GM19395 (cell line): ENCODE measurements around the gene NSUN4.

Source experiments
- ATAC-seq: cut with Tn5 transposase; IDR thresholded peaks from one replicate; pipeline ENCODE4 v1.9.1; 2021; ENCODE audit warnings: mild to moderate bottlenecking, moderate library complexity; ENCODE audit not compliant: unreplicated experiment

The NSUN4 gene

GRCh38 chr1:46404482-46405196 is 64.0 kb downstream of the NSUN4 start:
- no peak for ATAC-seq

GRCh38 chr1:46405197-46405555 is 64.6 kb downstream of the NSUN4 start:
- ATAC-seq: no peak

- no peak for ATAC-seq
Measured at GRCh38 chr1:46405724-46406123, 65.1 kb downstream of the NSUN4 start.

- ATAC-seq: no peak
Measured at GRCh38 chr1:46406881-46407608, 66.4 kb downstream of the NSUN4 start.

- ATAC-seq: no peak
Measured at GRCh38 chr1:46407636-46408035, 67.0 kb downstream of the NSUN4 start.

GRCh38 chr1:46408356-46409062 is 67.9 kb downstream of the NSUN4 start:
- no peak for ATAC-seq

GRCh38 chr1:46409063-46409372 is 68.4 kb downstream of the NSUN4 start:
- no peak for ATAC-seq

- no peak for ATAC-seq
Measured at GRCh38 chr1:46410156-46411009, 69.8 kb downstream of the NSUN4 start.

- no peak for ATAC-seq
Measured at GRCh38 chr1:46411010-46411405, 70.4 kb downstream of the NSUN4 start.
